Neuronal stem cell (in vitro differentiated cells): ENCODE data around the gene PTPRU. TPM values are rescaled to one million over a fixed set of nuclear protein-coding genes. Genes with fewer than 3 reads are reported as not detected.

Experiments used
- DNase-seq: peaks from one replicate; pipeline ENCODE4 v3.0.0-alpha.2; 2013; ENCODE audit warnings: low spot score
- H2AFZ ChIP-seq: one replicate; pipeline ENCODE4 v1.6.1; 2013; ENCODE audit warnings: mild to moderate bottlenecking, low read length, inconsistent platforms
- H2AK5ac ChIP-seq: 2 replicates; pipeline ENCODE4 v1.6.1; 2013; ENCODE audit warnings: low read depth, mild to moderate bottlenecking, inconsistent platforms, low read length, moderate library complexity, mixed read lengths
- H2BK120ac ChIP-seq: 2 replicates; pipeline ENCODE4 v1.6.1; 2013; ENCODE audit warnings: low read depth, mild to moderate bottlenecking, inconsistent platforms, low read length, moderate library complexity, mixed read lengths
- H2BK12ac ChIP-seq: one replicate; pipeline ENCODE4 v1.6.1; 2013; ENCODE audit warnings: low read length, inconsistent platforms
- H2BK15ac ChIP-seq: 2 replicates; pipeline ENCODE4 v1.6.1; 2013; ENCODE audit warnings: mild to moderate bottlenecking, low read length, inconsistent platforms, mixed read lengths
- H2BK5ac ChIP-seq: one replicate; pipeline ENCODE4 v1.6.1; 2013; ENCODE audit warnings: inconsistent platforms, mild to moderate bottlenecking, low read length, moderate library complexity
- H3K14ac ChIP-seq: one replicate; pipeline ENCODE4 v1.6.1; 2013; ENCODE audit warnings: low read length, inconsistent platforms
- H3K18ac ChIP-seq: 2 replicates; pipeline ENCODE4 v1.6.1; 2013; ENCODE audit warnings: low read length, inconsistent platforms
- H3K23ac ChIP-seq: 2 replicates; pipeline ENCODE4 v1.6.1; 2013; ENCODE audit warnings: low read depth, mild to moderate bottlenecking, mixed read lengths, low read length, inconsistent platforms; ENCODE audit not compliant: poor library complexity
- H3K27ac ChIP-seq: replicated peaks from 3 replicates; pipeline ENCODE4 v1.5.1; 2013; ENCODE audit warnings: low read length, inconsistent platforms
- H3K27me3 ChIP-seq, 3 experiments: 2 replicates each; pipeline ENCODE4 v1.6.1; 2013; ENCODE audit warnings: low read length in 3 of 3, mild to moderate bottlenecking in 2 of 3, inconsistent platforms in 1 of 3, low read depth in 1 of 3, mixed read lengths in 1 of 3, moderate library complexity in 1 of 3; ENCODE audit not compliant: control insufficient read depth in 3 of 3, insufficient read depth in 3 of 3
- H3K36me3 ChIP-seq, 2 donors: replicated peaks in 1 of 2; 2 replicates each; pipeline ENCODE4 v1.6.1; 2013; ENCODE audit warnings: low read length in 2 of 2; ENCODE audit not compliant: control insufficient read depth in 2 of 2, insufficient read depth in 2 of 2
- H3K4ac ChIP-seq: 2 replicates; pipeline ENCODE4 v1.6.1; 2013; ENCODE audit warnings: inconsistent platforms, mild to moderate bottlenecking, low read length, moderate library complexity
- H3K4me1 ChIP-seq, 2 donors: 1 replicate in 1 of 2; 2 replicates in 1 of 2; pipeline ENCODE4 v1.6.1; 2013; ENCODE audit warnings: low read length in 2 of 2, low read depth in 1 of 2; ENCODE audit not compliant: control insufficient read depth in 2 of 2, insufficient read depth in 1 of 2
- H3K4me2 ChIP-seq: one replicate; pipeline ENCODE4 v1.6.1; 2013; ENCODE audit warnings: mild to moderate bottlenecking, low read length, inconsistent platforms; ENCODE audit not compliant: insufficient read depth, poor library complexity, severe bottlenecking
- H3K4me3 ChIP-seq, 2 donors: 2 replicates each; pipeline ENCODE4 v1.5.1; 2013; ENCODE audit warnings: low read length in 2 of 2, mild to moderate bottlenecking in 2 of 2, inconsistent platforms in 1 of 2, moderate library complexity in 1 of 2
- H3K79me1 ChIP-seq: one replicate; pipeline ENCODE4 v1.6.1; 2013; ENCODE audit warnings: low read depth, mild to moderate bottlenecking, inconsistent platforms, low read length, moderate library complexity
- H3K9ac ChIP-seq: one replicate; pipeline ENCODE4 v1.6.1; 2013; ENCODE audit warnings: mild to moderate bottlenecking, low read depth, low read length, inconsistent platforms; ENCODE audit not compliant: poor library complexity
- H3K9me3 ChIP-seq, 2 donors: replicated peaks in 1 of 2; 2 replicates each; pipeline versions ENCODE3 to v1.6.1; 2013; ENCODE audit warnings: low read length in 2 of 2, mild to moderate bottlenecking in 2 of 2, inconsistent platforms in 1 of 2, low read depth in 1 of 2, mixed read lengths in 1 of 2, moderate library complexity in 1 of 2; ENCODE audit not compliant: control insufficient read depth in 2 of 2, insufficient read depth in 1 of 2
- H4K8ac ChIP-seq: one replicate; pipeline ENCODE4 v1.6.1; 2013; ENCODE audit warnings: low read depth, mild to moderate bottlenecking, inconsistent platforms, low read length, moderate library complexity
- H4K91ac ChIP-seq: one replicate; pipeline ENCODE4 v1.6.1; 2013; ENCODE audit warnings: low read length, low read depth, mild to moderate bottlenecking, inconsistent platforms; ENCODE audit not compliant: poor library complexity
- WGBS, 2 donors: extraction: QIAGEN DNeasy Blood & Tissue Kit; methylation state at CpG; one replicate each; pipeline ENCODE4 v1.1.7; 2013; ENCODE audit warnings: missing lambda C conversion rate in 2 of 2, mixed read lengths in 1 of 2; ENCODE audit not compliant: insufficient read length in 2 of 2, insufficient replicate concordance in 1 of 2; ENCODE audit errors: extremely low coverage in 2 of 2; 5-methylcytosine and 5-hydroxymethylcytosine counted together
- polyA plus RNA-seq, 2 experiments: library from polyadenylated mRNA; stranded (reverse); fragments of 200-250 nt; gene quantifications; one replicate each; pipeline ENCODE4 v1.2.3, GENCODE V29; 2013

The PTPRU gene
- 25.9 TPM for polyA plus RNA-seq (2013, experiment 1 of 2)
- 26.2 TPM for polyA plus RNA-seq (2013, experiment 2 of 2)

GRCh38 chr1:29235955-29236711, at the start of gene PTPRU:
TSS of gene PTPRU (plus strand) at chr1:29236522. CDS start at chr1:29236645, 123 bp downstream.
- H3K27ac ChIP-seq, result no peak within 1 kb of the TSS
- peak within 1 kb of the TSS; percentile 94 for H3K9ac ChIP-seq
- peaks cover 8 to 70% (median 40%) of the 10 kb centered on the region in 3 experiments for H3K27me3 ChIP-seq
- H2BK12ac ChIP-seq, result peak within 1 kb of the TSS; percentile 84
- H2BK15ac ChIP-seq, result peak within 1 kb of the TSS; percentile 94
- peaks cover 3% of the 10 kb centered on the region for H3K79me1 ChIP-seq
- H3K4me3 ChIP-seq, result peak within 1 kb of the TSS; percentile 46 to 93
- H3K9me3 ChIP-seq, result peaks cover 0 to 6% of the 10 kb centered on the region in 2 donors
- H2AFZ ChIP-seq, result peak within 1 kb of the TSS; percentile 89
- H4K8ac ChIP-seq, result peak within 1 kb of the TSS; percentile 21
- no peak within 1 kb of the TSS for H2BK120ac ChIP-seq
- H3K4me1 ChIP-seq, result peaks cover 23 to 32% of the 10 kb centered on the region in 2 donors
- H3K14ac ChIP-seq, result peak within 1 kb of the TSS; percentile 99
- H3K36me3 ChIP-seq, result no peaks in the 10 kb centered on the region
- H3K4me2 ChIP-seq, result peak within 1 kb of the TSS; percentile 98
- H3K4ac ChIP-seq, result peak within 1 kb of the TSS; percentile 87
- H2AK5ac ChIP-seq, result peak within 1 kb of the TSS; percentile 36
- peak within 1 kb of the TSS; percentile 92 for H3K23ac ChIP-seq
- DNase-seq, result no peak
- H4K91ac ChIP-seq, result no peak within 1 kb of the TSS
- H3K18ac ChIP-seq, result peak within 1 kb of the TSS; percentile 92
- no CpG with 5 or more reads among the region's 82 CpGs for WGBS, 2 donors
- peak within 1 kb of the TSS; percentile 66 for H2BK5ac ChIP-seq

- Histone ChIP-seq H4K8ac (no peak overlapping the region), H3K4me1 (peaks cover 0 to 8% of the 10 kb centered on the region in 2 donors), H3K27ac (no peak overlapping the region), H2BK12ac (no peak overlapping the region), H3K4me3 (no peak overlapping the region), H2BK15ac (no peak overlapping the region), H3K9ac (no peak overlapping the region), H2BK5ac (no peak overlapping the region), H3K14ac (no peak overlapping the region), H3K79me1 (no peaks in the 10 kb centered on the region), H3K18ac (no peak overlapping the region), H3K4ac (no peak overlapping the region), H3K4me2 (no peak overlapping the region), H3K9me3 (peaks cover 0 to 3% of the 10 kb centered on the region in 2 donors), H2AFZ (no peak overlapping the region), H3K23ac (no peak overlapping the region), H2BK120ac (no peak overlapping the region), H3K27me3 (no peaks in the 10 kb centered on the region), H2AK5ac (no peak overlapping the region), H4K91ac (no peak overlapping the region), H3K36me3 (peaks cover 0 to 1% of the 10 kb centered on the region in 2 donors)
- DNase-seq, result no peak
- no CpG with 5 or more reads among the region's 1 CpG for WGBS, 2 donors
Measured at GRCh38 chr1:29186707-29187106, 49.6 kb upstream of the PTPRU start.

DNA sequence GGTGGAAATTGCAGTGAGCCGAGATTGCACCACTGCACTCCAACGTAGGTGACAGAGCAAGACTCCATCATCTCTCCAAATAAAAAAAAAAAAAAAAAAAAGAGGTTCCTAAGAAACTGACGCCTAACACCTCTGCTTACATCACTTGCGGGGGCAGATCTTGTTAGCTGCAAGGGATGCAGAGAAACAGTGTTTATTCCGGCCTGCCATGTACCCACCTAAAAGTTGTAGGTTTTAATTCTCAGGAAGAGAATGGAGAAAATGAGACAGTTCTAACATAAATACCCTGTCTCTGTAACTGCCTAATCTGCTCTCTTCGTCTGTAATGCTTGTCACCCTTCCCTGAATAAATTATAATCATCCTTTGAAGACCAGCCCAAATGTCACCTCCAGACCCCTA, 45.6 kb upstream of the PTPRU start:
- no peak overlapping the region for H3K14ac ChIP-seq
- no peak overlapping the region for H2AK5ac ChIP-seq
- no peak overlapping the region for H2BK5ac ChIP-seq
- no peak overlapping the region for H3K4me3 ChIP-seq
- no peak overlapping the region for H3K23ac ChIP-seq
- H2BK15ac ChIP-seq, result no peak overlapping the region
- peaks cover 0 to 3% of the 10 kb centered on the region in 2 donors for H3K9me3 ChIP-seq
- H3K9ac ChIP-seq, result no peak overlapping the region
- H3K79me1 ChIP-seq, result no peaks in the 10 kb centered on the region
- H3K36me3 ChIP-seq, result peaks cover 18 to 37% of the 10 kb centered on the region in 2 donors
- H2BK120ac ChIP-seq, result no peak overlapping the region
- no peak overlapping the region for H3K27ac ChIP-seq
- no peak overlapping the region for H2AFZ ChIP-seq
- no peak overlapping the region for H3K4ac ChIP-seq
- H3K27me3 ChIP-seq, result no peaks in the 10 kb centered on the region
- peaks cover 0 to 8% of the 10 kb centered on the region in 2 donors for H3K4me1 ChIP-seq
- H3K4me2 ChIP-seq, result no peak overlapping the region
- no peak overlapping the region for H4K91ac ChIP-seq
- H2BK12ac ChIP-seq, result no peak overlapping the region
- no peak overlapping the region for H3K18ac ChIP-seq
- DNase-seq, result no peak
- no CpG with 5 or more reads among the region's 6 CpGs for WGBS, 2 donors
- no peak overlapping the region for H4K8ac ChIP-seq

DNA sequence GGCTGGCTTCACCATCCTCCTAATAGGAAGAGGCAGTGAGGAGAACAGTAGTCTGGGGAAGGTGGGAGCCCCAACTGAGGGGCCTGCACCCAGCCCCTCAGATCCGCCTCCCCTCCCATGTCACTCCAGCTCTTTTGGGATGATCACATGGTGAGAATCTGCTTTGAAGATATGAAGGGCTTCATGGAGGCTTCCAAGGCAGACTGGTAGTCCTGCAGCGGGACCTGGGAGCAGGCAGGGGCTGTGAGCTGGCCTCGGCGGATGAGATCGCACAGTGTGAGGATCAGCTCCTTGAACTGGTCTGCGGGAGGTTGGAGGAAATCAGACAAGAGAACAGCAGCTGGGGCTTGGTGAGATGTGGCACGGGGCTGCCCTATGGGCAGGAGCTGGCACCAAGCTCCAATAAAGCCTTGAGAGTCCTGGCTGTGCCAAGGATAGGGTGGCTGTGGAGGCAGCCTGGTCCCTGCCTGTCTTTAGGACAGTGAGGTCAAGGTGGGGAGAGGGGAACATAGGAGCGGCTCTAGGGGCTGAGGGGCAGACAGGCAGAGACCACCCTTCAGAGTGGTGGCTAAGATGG, 42.4 kb upstream of the PTPRU start:
- H4K91ac ChIP-seq, result no peak overlapping the region
- H2AK5ac ChIP-seq, result no peak overlapping the region
- H2BK5ac ChIP-seq, result no peak overlapping the region
- H3K4me2 ChIP-seq, result no peak overlapping the region
- peaks cover 0 to 3% of the 10 kb centered on the region in 2 donors for H3K9me3 ChIP-seq
- DNase-seq, result no peak
- no peak overlapping the region for H2BK15ac ChIP-seq
- H3K27me3 ChIP-seq, result no peaks in the 10 kb centered on the region
- H3K36me3 ChIP-seq, result peaks cover 26 to 63% of the 10 kb centered on the region in 2 donors
- no peak overlapping the region for H3K14ac ChIP-seq
- no peak overlapping the region for H3K4ac ChIP-seq
- no CpG with 5 or more reads among the region's 8 CpGs for WGBS, 2 donors
- H2BK12ac ChIP-seq, result no peak overlapping the region
- no peaks in the 10 kb centered on the region for H3K4me1 ChIP-seq
- no peaks in the 10 kb centered on the region for H3K79me1 ChIP-seq
- no peak overlapping the region for H3K23ac ChIP-seq
- H3K4me3 ChIP-seq, result no peak overlapping the region
- H2AFZ ChIP-seq, result no peak overlapping the region
- no peak overlapping the region for H3K9ac ChIP-seq
- H2BK120ac ChIP-seq, result no peak overlapping the region
- no peak overlapping the region for H3K27ac ChIP-seq
- H4K8ac ChIP-seq, result no peak overlapping the region
- no peak overlapping the region for H3K18ac ChIP-seq
